Cardiac muscle cell (in vitro differentiated cells and primary cell): ENCODE results near the gene MACC1. TPM values are rescaled to one million over a fixed set of nuclear protein-coding genes. Genes with fewer than 3 reads are reported as not detected.

Experiments
- DNase-seq, 2 donors: peaks; one replicate each; pipeline versions ENCODE4 v3.0.0 to v3.0.0-alpha.2; 2010 to 2017; ENCODE audit warnings: low read depth in 1 of 2, low spot score in 1 of 2
- H3K27ac ChIP-seq: fragments of 200-600 bp; sonication (generic); 2 replicates; pipeline ENCODE4 v1.5.1; 2016
- H3K27me3 ChIP-seq: fragments of 200-600 bp; sonication (generic); 2 replicates; pipeline ENCODE4 v1.6.0; 2016; ENCODE audit warnings: control low read depth
- H3K36me3 ChIP-seq: fragments of 200-600 bp; sonication (generic); 2 replicates; pipeline ENCODE4 v1.5.1; 2016; ENCODE audit warnings: control low read depth
- H3K4me1 ChIP-seq: fragments of 200-600 bp; sonication (generic); 2 replicates; pipeline ENCODE4 v1.8.1; 2017; ENCODE audit warnings: low read depth, mild to moderate bottlenecking, mixed run types
- H3K4me3 ChIP-seq: fragments of 200-600 bp; sonication (generic); 2 replicates; pipeline ENCODE4 v1.5.1; 2016; ENCODE audit warnings: mild to moderate bottlenecking
- H3K9me3 ChIP-seq: fragments of 200-600 bp; sonication (generic); 2 replicates; pipeline ENCODE4 v1.5.1; 2017; ENCODE audit warnings: low read depth, mild to moderate bottlenecking, control low read depth
- CTCF ChIP-seq: IDR thresholded peaks from 2 replicates; pipeline ENCODE4 v1.5.1; 2012; ENCODE audit warnings: low read depth, mild to moderate bottlenecking, low read length
- polyA plus RNA-seq: library from polyadenylated mRNA; unstranded; fragments of >200 nt; fragmentation: Nextera tagmentation; extraction: Ambion mirVana; gene quantifications from 2 replicates; pipeline ENCODE4 v1.2.1, GENCODE V29; 2016
- total RNA-seq: library from RNA; depleted of rRNA; stranded (reverse); fragments of >200 nt; gene quantifications from 2 replicates; pipeline ENCODE4 v1.2.3, GENCODE V29; 2016

MACC1 gene
- total and polyA plus RNA-seq, 2 experiments from 2014 or later = 0.06 TPM; not detected in 1

DNA sequence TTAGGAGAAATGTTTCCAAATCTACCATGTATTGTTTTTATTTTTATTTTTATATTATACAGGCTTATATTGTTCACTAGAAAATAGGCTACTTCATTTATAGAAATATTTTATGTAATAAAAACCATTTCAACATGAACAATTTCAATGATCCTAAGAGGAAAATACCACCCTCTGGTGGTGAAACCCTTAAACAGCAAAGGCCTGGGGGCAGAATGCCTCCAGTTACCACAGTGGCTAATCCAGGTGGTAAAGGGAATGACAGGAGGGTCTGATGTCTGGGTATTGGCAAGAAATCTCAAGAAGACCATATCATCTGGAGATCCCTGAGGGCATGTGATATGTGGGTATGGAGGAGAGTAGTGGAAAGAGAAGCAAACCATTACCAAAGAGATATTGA, 19.3 kb downstream of the MACC1 start:
- Histone ChIP-seq H3K4me1 (peaks cover 2% of the 10 kb centered on the region), H3K9me3 (no peaks in the 10 kb centered on the region), H3K36me3 (no peaks in the 10 kb centered on the region), H3K27me3 (no peaks in the 10 kb centered on the region), H3K4me3 (no peak overlapping the region), H3K27ac (no peak overlapping the region)
- peak; percentile 29 for TF ChIP-seq CTCF
- no peak for DNase-seq

DNA sequence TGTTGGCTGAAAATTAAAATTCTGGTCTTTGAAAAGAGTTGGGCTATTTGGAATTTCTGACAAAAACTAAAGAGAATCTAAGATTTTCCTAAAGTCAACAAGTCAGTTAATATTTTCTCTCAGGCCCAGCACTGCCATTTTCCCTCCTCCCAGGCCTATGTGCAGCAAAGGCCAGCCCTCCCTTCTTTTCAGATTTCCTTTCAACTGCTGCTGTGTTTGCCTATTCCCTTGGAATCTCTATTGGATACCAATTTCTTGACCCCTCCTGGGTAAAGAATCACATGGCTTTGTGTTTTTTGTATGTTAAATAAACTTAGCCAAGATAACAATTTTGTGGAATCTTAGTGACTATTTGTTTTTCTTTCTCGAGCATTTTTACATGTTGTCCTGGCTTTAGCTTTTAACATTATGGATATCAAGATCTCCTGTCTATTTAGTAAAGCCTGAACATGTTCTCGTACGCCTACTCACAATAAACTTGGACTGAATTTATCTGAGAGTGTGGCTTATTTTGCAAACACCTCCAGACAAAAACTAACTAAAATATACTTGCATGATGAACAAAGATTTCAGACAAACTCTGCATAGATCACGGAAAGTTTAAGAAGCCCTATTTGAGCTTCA, 19.9 kb downstream of the MACC1 start:
- TF ChIP-seq CTCF = no peak
- H3K4me3 ChIP-seq = no peak overlapping the region
- no peaks in the 10 kb centered on the region for H3K27me3 ChIP-seq
- no peaks in the 10 kb centered on the region for H3K9me3 ChIP-seq
- H3K36me3 ChIP-seq = no peaks in the 10 kb centered on the region
- H3K27ac ChIP-seq = no peak overlapping the region
- peaks cover 2% of the 10 kb centered on the region for H3K4me1 ChIP-seq
- DNase-seq = peak in 1 of 2 donors; percentile 15

GRCh38 chr7:20194343-20194995, 22.7 kb downstream of the MACC1 start:
- H3K9me3 ChIP-seq = no peaks in the 10 kb centered on the region
- no peak for TF ChIP-seq CTCF
- no peaks in the 10 kb centered on the region for H3K27me3 ChIP-seq
- no peak overlapping the region for H3K27ac ChIP-seq
- H3K4me3 ChIP-seq = no peak overlapping the region
- H3K4me1 ChIP-seq = peaks cover 2% of the 10 kb centered on the region
- H3K36me3 ChIP-seq = no peaks in the 10 kb centered on the region
- DNase-seq = no peak

DNA sequence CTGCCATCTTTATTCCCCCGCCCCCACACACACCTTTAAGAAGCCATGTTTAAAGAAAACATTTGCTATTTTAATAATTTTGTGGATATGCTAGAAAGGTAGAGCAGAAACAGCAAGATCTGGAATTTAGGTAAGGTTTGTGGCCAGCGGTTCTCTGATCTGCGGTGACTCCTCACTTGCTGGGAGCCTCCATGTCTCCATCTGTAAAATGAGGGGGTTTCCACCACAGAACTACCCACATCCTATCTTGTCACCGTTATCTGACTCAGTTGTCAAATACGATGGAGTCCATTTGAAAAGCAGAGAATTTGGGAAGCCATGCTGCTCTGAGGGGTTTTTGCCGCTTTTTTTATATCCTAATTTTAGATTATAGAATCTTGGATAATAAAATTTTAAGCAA, 23.3 kb downstream of the MACC1 start:
- H3K9me3 ChIP-seq = no peaks in the 10 kb centered on the region
- no peak overlapping the region for H3K4me3 ChIP-seq
- no peaks in the 10 kb centered on the region for H3K36me3 ChIP-seq
- no peaks in the 10 kb centered on the region for H3K27me3 ChIP-seq
- H3K4me1 ChIP-seq = peaks cover 2% of the 10 kb centered on the region
- TF ChIP-seq CTCF = no peak
- H3K27ac ChIP-seq = no peak overlapping the region
- DNase-seq = no peak

- H3K27ac ChIP-seq = no peak overlapping the region
These were observed 23.9 kb downstream of the MACC1 start for GRCh38 chr7:20193242-20193777.

More at GRCh38 chr7:20193242-20193777, 23.9 kb downstream of the MACC1 start:
- no peaks in the 10 kb centered on the region for H3K9me3 ChIP-seq
- H3K4me1 ChIP-seq = no peaks in the 10 kb centered on the region
- DNase-seq = no peak
- TF ChIP-seq CTCF = no peak
- no peak overlapping the region for H3K4me3 ChIP-seq
- no peaks in the 10 kb centered on the region for H3K36me3 ChIP-seq
- no peaks in the 10 kb centered on the region for H3K27me3 ChIP-seq
